SK-N-SH (cell line): ENCODE data around the gene APC2. TPM values are rescaled to one million over a fixed set of nuclear protein-coding genes. Genes with fewer than 3 reads are reported as not detected.

Source experiments
- CTCF ChIA-PET: fragments of 300-600, 350-600 bp; formaldehyde crosslinking; extraction: SDS; loops from one replicate; lab custom pipeline; 2021; lab: Yijun Ruan, JAX
- POLR2A ChIA-PET: fragments of 350-600 bp; sonication (Branson Sonifier 250); formaldehyde crosslinking; extraction: SDS; loops from one replicate; lab custom pipeline; 2020; ENCODE audit warnings: antibody characterized with exemption, inconsistent platforms; lab: Yijun Ruan, JAX
- DNase-seq: peaks from one replicate; pipeline ENCODE4 v3.0.0; 2012
- H2AFZ ChIP-seq: fragments of 200-600 bp; sonication (generic); 2 replicates; pipeline ENCODE4 v1.8.1; 2016; ENCODE audit warnings: antibody characterized with exemption, mild to moderate bottlenecking, low read depth
- H3F3A ChIP-seq: fragments of 200-600 bp; sonication (generic); replicated peaks from 2 replicates; pipeline ENCODE3; 2016; ENCODE audit warnings: antibody characterized with exemption, mild to moderate bottlenecking; ENCODE audit not compliant: insufficient read depth
- H3K27ac ChIP-seq, 2 experiments: fragments of 200-500 bp in 1 of 2; fragments of 200-600 bp in 1 of 2; sonication (Bioruptor generic) in 1 of 2; sonication (generic), shearing (Covaris generic) in 1 of 2; 2 replicates each; pipeline versions ENCODE4 v1.5.1 to v1.6.1; 2014 to 2016; ENCODE audit warnings: low read depth in 2 of 2, inconsistent platforms in 1 of 2, low read length in 1 of 2, mild to moderate bottlenecking in 1 of 2, mixed read lengths in 1 of 2
- H3K27me3 ChIP-seq: fragments of 200-600 bp; sonication (generic), shearing (Covaris generic); 2 replicates; pipeline ENCODE4 v1.6.1; 2016; ENCODE audit warnings: mixed run types; ENCODE audit not compliant: insufficient read depth
- H3K36me3 ChIP-seq, 2 experiments: fragments of 200-500 bp in 1 of 2; fragments of 200-600 bp in 1 of 2; sonication (Bioruptor generic) in 1 of 2; sonication (generic) in 1 of 2; replicated peaks in 1 of 2; 2 replicates each; pipeline versions ENCODE3 to v1.5.1; 2014 to 2016; ENCODE audit warnings: low read length in 1 of 2, mild to moderate bottlenecking in 1 of 2; ENCODE audit not compliant: insufficient read depth in 2 of 2, control insufficient read depth in 1 of 2
- H3K4me1 ChIP-seq, 2 experiments: fragments of 200-500 bp in 1 of 2; fragments of 200-600 bp in 1 of 2; sonication (Bioruptor generic) in 1 of 2; sonication (generic), shearing (Covaris generic) in 1 of 2; 2 replicates each; pipeline versions ENCODE4 v1.5.1 to v1.6.1; 2014 to 2016; ENCODE audit warnings: low read depth in 1 of 2, low read length in 1 of 2, mixed run types in 1 of 2; ENCODE audit not compliant: insufficient read depth in 2 of 2, control insufficient read depth in 1 of 2
- H3K4me2 ChIP-seq: fragments of 200-600 bp; sonication (generic), shearing (Covaris generic); 2 replicates; pipeline ENCODE4 v1.6.1; 2017; ENCODE audit warnings: mixed run types
- H3K4me3 ChIP-seq, 2 experiments: fragments of 200-500 bp in 1 of 2; fragments of 200-600 bp in 1 of 2; sonication (Bioruptor generic) in 1 of 2; sonication (generic), shearing (Covaris generic) in 1 of 2; 2 replicates each; pipeline versions ENCODE4 v1.5.1 to v1.8.1; 2014 to 2016; ENCODE audit warnings: low read depth in 2 of 2, inconsistent platforms in 1 of 2, low read length in 1 of 2, mild to moderate bottlenecking in 1 of 2, mixed read lengths in 1 of 2, moderate library complexity in 1 of 2
- H3K79me2 ChIP-seq: fragments of 200-600 bp; sonication (generic); 2 replicates; pipeline ENCODE4 v1.8.1; 2017; ENCODE audit warnings: mild to moderate bottlenecking; ENCODE audit not compliant: insufficient read depth
- H3K9ac ChIP-seq: fragments of 200-600 bp; sonication (generic); 2 replicates; pipeline ENCODE4 v1.6.1; 2017; ENCODE audit warnings: mixed run types
- H3K9me2 ChIP-seq: fragments of 200-600 bp; sonication (generic); 2 replicates; pipeline ENCODE4 v1.6.1; 2017; ENCODE audit warnings: mixed run types
- H3K9me3 ChIP-seq: fragments of 200-600 bp; sonication (generic); 2 replicates; pipeline ENCODE4 v1.6.1; 2017; ENCODE audit warnings: mixed run types, mild to moderate bottlenecking, moderate library complexity
- H4K20me1 ChIP-seq: fragments of 200-600 bp; sonication (generic); 2 replicates; pipeline ENCODE4 v1.6.1; 2017; ENCODE audit warnings: mild to moderate bottlenecking, mixed run types; ENCODE audit not compliant: insufficient read depth
- CHD2 ChIP-seq: fragments of 150-350 bp; IDR thresholded peaks from 2 replicates; pipeline ENCODE4 v1.6.1; 2018; ENCODE audit warnings: low read length; ENCODE audit not compliant: partially characterized antibody
- CTCF ChIP-seq: fragments of 200-600 bp; sonication (generic); IDR thresholded peaks from 2 replicates; pipeline ENCODE4 v1.6.1; 2017; ENCODE audit warnings: antibody characterized with exemption, mild to moderate bottlenecking, moderate library complexity
- EZH2phosphoT487 ChIP-seq: fragments of 200-600 bp; sonication (generic); IDR thresholded peaks from 2 replicates; pipeline ENCODE4 v1.6.1; 2017; ENCODE audit warnings: low read depth, mixed run types, mild to moderate bottlenecking, antibody characterized with exemption, moderate library complexity, borderline replicate concordance
- GATA2 ChIP-seq: sonication (generic); formaldehyde crosslinking; IDR thresholded peaks from 2 replicates; pipeline ENCODE4 v1.5.0; 2020; ENCODE audit warnings: mild to moderate bottlenecking, missing genetic modification reagents
- NFIC ChIP-seq: IDR thresholded peaks from 2 replicates; pipeline ENCODE4 v1.4.0; 2012; ENCODE audit warnings: borderline replicate concordance
- RXRA ChIP-seq: IDR thresholded peaks from 2 replicates; pipeline ENCODE4 v1.4.0; 2012; ENCODE audit warnings: low read depth, mild to moderate bottlenecking, borderline replicate concordance
- TCF12 ChIP-seq: IDR thresholded peaks from 2 replicates; pipeline ENCODE4 v1.4.0; 2012
- TEAD4 ChIP-seq: IDR thresholded peaks from 2 replicates; pipeline ENCODE4 v1.4.0; 2012; ENCODE audit warnings: mild to moderate bottlenecking, borderline replicate concordance; ENCODE audit not compliant: insufficient read depth
- USF1 ChIP-seq: IDR thresholded peaks from 2 replicates; pipeline ENCODE4 v1.4.0; 2012; ENCODE audit warnings: low read depth, borderline replicate concordance
- WGBS: methylation state at CpG from one replicate; pipeline ENCODE4 v1.1.6; 2017; ENCODE audit warnings: low lambda C conversion rate; 5-methylcytosine and 5-hydroxymethylcytosine counted together
- polyA plus RNA-seq, 3 experiments: library from polyadenylated mRNA; depleted of rRNA; stranded (reverse); fragments of >200 nt; gene quantifications; 2 replicates each; pipeline ENCODE4 v1.2.3, GENCODE V29; 2012

The APC2 gene
- polyA plus RNA-seq, 1 of the 3 experiments (the other 2 are of a cell fraction) = 1.3 TPM

- H3K36me3 ChIP-seq = peaks cover 0 to 22% of the 10 kb centered on the region in 2 experiments
- H3F3A ChIP-seq = peaks cover 3% of the 10 kb centered on the region
- H3K27ac ChIP-seq = no peak overlapping the region
- no peaks in the 10 kb centered on the region for H3K27me3 ChIP-seq
- ChIA-PET POLR2A (interaction anchor here (0.9 to 1.4 kb wide), 2 partner anchors 22 to 30 kb away, joined by 3 to 5 read pairs; no protein-coding TSS in a partner anchor), CTCF (interaction anchor here (0.6 to 2.7 kb wide), 2 partner anchors 21 to 22 kb away, joined by 3 to 11 read pairs; no protein-coding TSS in a partner anchor)
- no peaks in the 10 kb centered on the region for H3K9me3 ChIP-seq
- peaks cover 5% of the 10 kb centered on the region; the same call in 1 of the 2 replicates for H3K79me2 ChIP-seq
- H3K4me1 ChIP-seq = no peaks in the 10 kb centered on the region
- no peak for TF ChIP-seq TEAD4
- no peak for TF ChIP-seq GATA2 (CRISPR knock-in tag)
- no peak for TF ChIP-seq NFIC
- TF ChIP-seq USF1 = no peak
- no peak for TF ChIP-seq CHD2
- TF ChIP-seq EZH2phosphoT487 = no peak
- no peak overlapping the region for H3K9ac ChIP-seq
- H3K4me2 ChIP-seq = no peak overlapping the region
- peaks cover 4% of the 10 kb centered on the region; the same call in 1 of the 2 replicates for H4K20me1 ChIP-seq
- 94% methylated on average over 16 of the region's 70 CpGs for WGBS
- H2AFZ ChIP-seq = no peak overlapping the region
- no peak for DNase-seq
- H3K9me2 ChIP-seq = no peaks in the 10 kb centered on the region
- H3K4me3 ChIP-seq = no peak overlapping the region
Measured at GRCh38 chr19:1466461-1467214, 16.7 kb downstream of the APC2 start.

- Histone ChIP-seq H3K27ac (no peak overlapping the region), H3K9me2 (no peaks in the 10 kb centered on the region), H3K4me1 (no peaks in the 10 kb centered on the region), H3F3A (peaks cover 3% of the 10 kb centered on the region), H3K4me3 (no peak overlapping the region), H3K79me2 (peaks cover 5% of the 10 kb centered on the region; the same call in 1 of the 2 replicates), H3K36me3 (peaks cover 0 to 22% of the 10 kb centered on the region in 2 experiments), H3K9me3 (no peaks in the 10 kb centered on the region), H4K20me1 (peaks cover 4% of the 10 kb centered on the region; the same call in 1 of the 2 replicates), H3K9ac (no peak overlapping the region), H2AFZ (no peak overlapping the region), H3K27me3 (no peaks in the 10 kb centered on the region), H3K4me2 (no peak overlapping the region)
- 87% methylated on average over 3 of the region's 36 CpGs for WGBS
- ChIA-PET POLR2A (interaction anchor here (0.9 to 1.4 kb wide), 2 partner anchors 23 to 31 kb away, joined by 3 to 5 read pairs; no protein-coding TSS in a partner anchor), CTCF (interaction anchor here (2.7 kb wide), 1 partner anchor 22 kb away, joined by 11 read pairs; no protein-coding TSS in a partner anchor)
- TF ChIP-seq CHD2 (no peak), CTCF (no peak), TCF12 (no peak), RXRA (no peak)
- DNase-seq = no peak
Measured at GRCh38 chr19:1467215-1467489, 17.2 kb downstream of the APC2 start.
